ENCODE data around the gene PPP1R36.
"Not testable (repeated sequence)": the region's sequence is repeated elsewhere in the genome, so short reads cannot be mapped to it uniquely, and the experiment has no call there.

The PPP1R36 gene, protein sequence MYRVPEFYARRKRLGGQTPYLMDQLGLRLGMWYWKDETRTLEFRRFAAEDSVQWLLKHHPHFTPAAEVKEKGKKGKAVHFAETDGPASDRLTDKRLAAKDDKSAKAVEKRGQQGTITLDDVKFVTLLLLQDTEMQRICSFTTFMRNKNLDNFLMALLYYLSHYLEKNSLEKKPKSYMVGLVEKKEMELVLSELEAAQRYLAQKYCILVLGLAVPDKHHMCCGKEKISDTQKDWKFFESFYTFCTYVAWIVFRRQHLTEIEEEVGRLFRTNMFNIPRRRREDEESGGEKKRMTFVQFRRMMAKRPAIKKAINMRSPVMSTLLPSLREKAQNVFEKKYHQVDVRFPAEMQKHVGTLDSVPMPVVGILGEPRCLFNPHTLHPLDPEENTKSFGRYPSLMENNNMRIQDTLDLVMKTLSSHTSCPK

DNA sequence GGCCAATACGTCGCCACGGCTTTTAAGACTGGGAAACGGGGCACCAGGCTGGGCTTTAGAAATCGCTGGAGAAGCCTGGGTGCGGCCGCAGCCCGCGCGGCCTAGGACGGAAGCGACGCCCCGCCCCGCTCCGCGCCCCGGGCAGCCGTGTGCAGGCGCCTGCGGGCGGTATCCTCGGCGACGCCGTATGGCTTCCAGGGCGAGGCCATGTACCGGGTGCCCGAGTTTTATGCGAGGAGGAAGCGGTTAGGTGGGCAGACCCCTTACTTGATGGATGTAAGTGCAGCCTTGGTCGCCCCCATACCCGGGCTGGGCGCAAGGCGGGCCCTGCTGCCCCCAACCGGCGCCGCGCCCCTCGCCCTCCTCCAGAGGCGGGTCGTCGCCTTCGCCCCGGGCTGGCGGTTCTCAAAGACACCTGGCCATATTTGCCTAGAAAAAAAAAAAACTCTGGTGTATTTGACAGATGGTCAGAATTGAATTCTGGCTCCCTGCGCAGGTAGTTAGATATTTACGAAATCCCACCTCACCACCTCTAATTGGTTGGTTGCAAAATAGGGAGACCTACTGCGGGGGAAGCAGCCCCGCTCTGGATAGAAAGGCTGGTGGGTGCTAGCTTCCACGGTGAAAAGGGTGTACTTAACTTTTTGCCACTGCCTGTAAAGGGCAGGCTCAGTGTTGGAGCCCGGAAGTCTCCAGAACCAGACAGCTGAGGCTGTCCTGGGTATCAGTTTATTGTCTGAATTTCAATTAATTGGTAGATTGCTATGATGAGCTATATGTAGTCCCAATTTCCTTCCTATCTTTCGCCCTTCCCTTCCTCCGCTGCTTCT lies at the start of gene PPP1R36:
TSS of gene PPP1R36 (plus strand) at position 171 of the 830 bp plus-strand sequence. CDS start at position 208, 37 bp downstream.
- peak; percentile 68 for DNase-seq

DNA sequence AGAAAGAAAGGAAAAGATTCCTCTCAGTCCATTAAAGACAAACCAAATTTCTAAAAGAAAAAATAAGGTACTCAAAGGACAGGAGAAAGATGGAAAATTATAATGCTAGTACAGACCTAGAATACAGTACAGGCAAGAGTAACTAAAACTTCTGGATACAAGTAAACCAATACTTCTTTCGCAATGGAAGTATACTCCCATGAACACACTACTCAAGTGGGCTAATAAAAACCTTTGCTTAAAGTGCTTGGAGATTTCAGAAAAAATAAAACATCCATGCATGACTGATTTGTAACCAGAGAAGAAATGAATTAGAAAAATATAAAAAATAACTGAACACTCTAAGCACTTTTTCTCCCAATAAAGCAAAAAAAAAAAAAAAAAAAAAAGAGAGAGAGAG lies 49.7 kb upstream of the PPP1R36 start:
- peak; percentile 21 for DNase-seq

DNA sequence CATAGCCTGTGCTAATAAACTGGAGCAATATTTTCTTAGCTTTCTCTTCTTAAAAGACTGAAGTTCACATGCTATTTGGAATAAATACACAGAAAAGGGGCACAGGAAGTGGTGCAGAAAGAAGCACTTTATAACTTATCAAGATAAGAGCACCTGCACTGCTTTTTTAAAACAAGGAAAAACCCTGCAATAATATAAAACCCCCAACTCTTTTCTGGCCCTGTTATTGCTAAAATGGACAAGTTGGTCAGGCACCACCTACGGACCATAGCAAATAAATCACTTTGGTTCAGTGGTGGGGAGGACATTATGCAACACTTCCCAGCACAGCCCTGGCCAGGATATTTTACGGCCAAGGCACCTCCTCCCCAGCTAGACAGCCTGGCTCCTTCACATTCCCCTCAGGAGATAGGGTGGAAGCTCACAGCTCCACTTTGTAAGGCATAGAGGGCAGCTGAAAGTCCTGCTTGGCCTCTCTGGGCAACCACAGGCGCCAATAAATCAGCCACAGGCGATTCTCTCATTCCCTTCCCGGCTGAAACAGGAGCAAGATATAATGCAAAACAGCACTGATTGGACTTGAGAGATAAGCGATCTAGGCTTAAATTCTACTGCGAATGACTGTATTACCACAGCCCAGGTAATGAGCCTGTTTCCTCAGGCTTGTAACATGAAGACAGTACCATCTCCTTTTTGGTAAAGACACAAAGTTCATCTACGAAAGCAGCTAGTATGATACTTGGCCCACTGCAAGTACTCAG lies 48.2 kb upstream of the PPP1R36 start:
- DNase-seq: peak; percentile 72

DNA sequence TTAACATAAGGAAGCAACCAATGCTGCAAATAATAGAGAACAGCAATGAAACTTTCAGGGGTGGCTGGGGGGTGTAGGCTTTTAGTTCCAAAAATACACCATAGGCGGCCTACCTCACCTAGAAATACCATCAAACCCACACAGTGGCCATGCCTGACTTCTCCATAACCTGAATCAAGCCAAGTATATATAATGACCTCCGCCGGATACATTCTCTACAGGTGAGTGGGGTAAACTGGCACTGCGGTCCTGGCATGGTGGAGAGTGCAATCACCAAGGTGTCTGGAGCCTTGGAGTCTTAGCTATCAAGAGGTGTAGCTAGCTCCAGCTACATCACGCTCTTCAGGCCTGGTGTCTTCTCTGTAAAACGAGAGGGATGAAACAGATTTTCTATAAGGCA lies 47.3 kb upstream of the PPP1R36 start:
- peak; percentile 64 for DNase-seq

DNA sequence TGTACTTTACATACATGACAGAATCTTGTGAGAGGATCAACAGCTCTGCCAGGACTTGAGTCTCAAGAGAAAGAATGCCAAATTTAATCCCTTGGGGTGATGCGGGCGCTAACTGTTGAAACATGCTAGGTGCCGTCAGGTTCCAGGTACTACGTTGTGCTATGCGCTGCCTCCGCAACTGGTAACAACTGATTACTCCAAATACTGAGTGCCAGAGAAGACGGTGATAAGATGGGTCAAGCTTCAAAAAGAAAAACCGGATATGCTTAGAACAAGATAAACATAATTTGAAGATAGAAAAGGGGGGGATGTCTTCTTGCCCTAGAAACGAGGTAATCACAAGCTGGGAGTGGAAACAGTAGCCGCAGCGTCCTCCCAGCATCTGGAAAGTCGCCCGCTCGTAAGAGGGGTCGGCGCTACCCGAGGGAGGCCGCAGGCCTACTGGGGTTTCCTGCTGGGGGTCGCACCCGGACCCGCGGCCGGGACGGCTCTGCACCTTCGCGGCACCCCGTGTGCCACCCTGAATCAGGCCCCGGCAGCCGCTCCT lies 46.8 kb upstream of the PPP1R36 start:
- peak; percentile 44 for DNase-seq

DNA sequence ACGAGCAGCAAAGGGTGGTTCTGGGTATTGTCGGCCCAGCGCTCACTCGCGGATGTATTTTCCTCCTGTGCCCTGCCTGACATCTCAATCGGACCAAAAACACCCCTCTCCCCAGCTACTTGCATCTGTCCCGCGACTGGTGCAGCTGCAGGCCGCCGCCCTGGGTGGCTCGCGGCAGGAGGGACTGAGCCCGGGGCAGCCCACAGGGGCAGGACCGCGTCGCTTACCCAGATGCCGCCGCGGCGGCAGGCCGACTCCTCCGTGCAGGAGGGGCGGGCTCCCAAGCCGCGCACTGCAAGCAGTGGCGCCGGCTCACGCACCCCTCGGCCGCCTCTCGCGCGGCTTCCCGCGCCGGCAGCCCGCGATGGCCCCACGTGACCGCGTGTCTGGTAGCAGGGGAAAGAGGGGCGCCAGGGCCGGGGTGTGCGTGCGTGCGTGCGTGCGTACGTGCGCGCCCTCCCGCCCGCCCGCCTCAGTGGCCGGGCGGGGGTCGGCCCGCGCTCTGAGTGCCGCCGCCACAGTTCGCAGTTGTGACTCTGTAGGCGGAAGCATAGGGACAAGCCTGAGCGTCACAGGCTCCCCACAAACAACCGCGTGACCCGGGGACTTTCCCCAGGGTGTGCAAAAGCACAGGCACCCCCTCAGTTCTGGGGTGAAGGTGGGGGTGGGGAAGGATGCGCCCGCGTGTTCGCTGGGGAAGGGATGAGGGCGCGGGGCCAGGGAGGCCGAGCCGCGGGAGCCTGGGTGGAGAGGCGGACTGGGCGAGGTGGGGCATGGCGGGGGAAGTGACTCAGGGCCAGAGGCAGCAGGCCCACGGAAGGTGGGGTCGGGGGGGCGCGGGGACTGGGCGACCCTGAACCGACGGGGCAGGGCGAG lies 46.1 kb upstream of the PPP1R36 start, which contains the start of gene ZBTB25:
TSS of gene ZBTB25 (minus strand) at position 405 of the 876 bp plus-strand sequence. CDS start 13,305 bp downstream, outside the sequence.
- peak; percentile 96 for DNase-seq

DNA sequence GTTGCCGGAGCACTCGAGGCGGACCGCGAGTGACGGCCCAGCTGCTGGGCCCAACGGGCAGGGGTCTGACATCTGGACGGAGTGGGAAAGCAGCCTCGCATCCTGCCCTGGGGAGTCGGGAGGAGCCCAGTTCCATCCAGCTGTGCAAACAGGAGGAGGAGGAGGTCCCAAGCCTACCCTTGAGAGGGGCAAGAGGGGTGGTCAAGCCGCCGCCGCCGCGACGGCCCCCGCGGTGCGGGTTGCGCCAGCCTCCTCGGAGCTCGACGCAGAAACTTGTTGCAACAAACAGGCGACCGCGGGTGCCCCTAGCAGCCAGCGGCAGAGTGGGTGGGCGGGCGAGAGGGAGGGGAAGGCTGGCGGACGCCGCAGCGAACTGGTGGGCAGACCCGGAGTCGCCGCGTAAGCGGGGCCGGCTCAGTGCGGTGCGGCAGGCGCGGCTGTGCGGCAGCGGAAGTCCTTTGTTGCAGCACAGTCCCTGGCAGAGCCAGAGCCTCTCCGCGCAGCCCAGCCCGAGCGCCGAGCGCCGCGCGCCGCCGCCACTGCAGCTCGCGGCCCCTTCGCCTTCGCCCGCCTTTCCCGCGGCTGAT lies 45.4 kb upstream of the PPP1R36 start, which contains the start of gene ZBTB1:
TSS of gene ZBTB1 (plus strand) at position 461 of the 587 bp plus-strand sequence. CDS start 16,735 bp downstream, outside the sequence.
- peak; percentile 80 for DNase-seq

DNA sequence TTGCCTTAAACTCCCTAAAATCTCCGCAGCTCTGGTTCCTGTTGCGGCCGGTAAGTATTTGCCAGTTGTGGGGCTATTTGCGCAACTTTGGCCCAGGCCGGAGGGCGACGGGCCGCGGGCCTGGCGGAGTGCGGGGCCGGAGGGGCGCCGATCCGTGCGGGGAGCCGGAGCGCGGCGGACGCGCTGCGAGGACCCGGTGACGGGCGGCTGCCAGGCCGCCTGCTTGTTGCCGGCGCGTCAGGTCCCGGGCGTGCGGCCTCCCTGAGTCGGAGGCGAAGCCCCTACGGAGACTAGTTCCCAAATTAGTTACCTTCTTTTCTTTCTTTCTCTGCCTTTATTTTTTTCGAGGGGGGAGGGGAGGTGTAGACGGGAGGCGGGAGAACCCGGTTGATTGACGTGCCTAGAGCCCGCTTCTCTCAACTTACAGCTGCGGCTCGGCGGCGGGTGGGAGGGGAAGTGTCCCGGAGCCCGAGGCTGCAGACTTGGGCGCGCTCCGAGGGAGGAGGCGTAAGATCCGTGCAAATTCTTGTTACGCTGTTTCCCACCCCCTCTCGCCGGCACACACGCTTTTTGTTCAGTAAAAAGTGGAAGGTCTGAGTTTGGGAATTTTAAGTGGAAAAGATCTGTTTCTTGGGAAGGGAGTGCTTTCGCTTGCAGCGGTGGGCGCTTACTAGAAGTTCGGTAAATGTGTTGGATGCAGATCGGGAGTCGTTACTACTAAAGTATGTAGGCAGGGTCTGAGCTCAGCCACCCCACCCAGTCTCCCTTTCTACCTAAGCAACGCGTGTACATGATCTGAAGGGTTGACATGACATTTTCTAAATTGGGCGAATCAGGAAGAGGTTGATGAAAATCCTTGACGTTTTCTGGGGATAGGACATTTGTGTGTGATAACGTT lies 44.6 kb upstream of the PPP1R36 start:
- DNase-seq: peak; percentile 83

DNA sequence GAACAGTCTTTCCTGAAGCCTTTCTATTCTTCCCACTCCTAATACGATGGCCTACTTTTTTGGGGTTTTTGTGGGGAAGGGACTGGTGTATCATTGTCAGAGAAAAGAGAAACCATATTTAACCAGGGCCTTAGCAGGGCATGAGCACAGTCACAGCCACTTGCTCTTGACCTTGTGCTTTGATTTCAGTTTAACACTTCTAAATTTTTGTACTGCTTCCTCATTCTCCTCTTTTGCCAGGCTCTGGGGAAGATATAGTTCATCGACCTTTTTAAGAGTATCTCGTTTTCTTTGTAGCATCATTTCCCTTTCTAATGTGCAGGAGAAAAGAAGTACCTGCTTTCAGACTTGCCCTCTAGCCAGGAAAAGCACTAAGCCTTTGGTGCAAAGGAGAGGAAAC lies 43.0 kb upstream of the PPP1R36 start:
- no peak for DNase-seq

DNA sequence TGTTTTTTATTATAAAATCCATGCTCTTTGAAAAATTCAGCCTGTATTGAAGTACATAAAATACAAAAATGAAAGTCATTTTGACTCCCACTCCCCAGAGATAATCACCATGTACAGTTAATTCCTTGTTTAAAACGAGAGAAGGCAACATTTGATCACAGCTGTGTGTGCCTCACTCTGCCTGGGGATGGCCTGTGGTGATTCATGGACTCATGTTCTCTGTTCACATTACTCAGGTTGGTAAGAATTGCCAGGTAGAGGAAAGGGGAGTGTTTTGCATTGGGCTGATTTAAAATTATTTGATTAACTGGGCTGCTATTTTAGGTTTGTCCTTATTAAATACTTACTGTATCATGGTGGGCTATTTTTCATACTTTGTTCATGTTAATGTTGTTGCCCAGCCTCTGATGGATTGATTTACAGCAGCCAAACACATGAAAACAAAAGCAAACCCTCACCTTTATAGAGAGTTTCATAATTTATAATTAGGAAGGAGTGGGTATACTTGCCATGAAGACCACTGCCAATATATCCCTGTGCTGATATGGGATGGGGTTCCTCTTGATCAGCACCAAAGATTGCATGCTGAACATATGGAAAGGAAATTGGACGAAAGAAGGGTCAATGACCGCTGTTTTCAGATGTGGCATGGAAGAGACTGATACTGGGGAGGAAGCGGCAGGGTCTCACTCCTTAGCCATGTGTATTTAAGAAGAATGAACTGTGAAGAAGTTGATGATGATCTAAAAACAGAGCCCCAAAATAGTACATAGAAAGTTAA lies 42.2 kb upstream of the PPP1R36 start:
- no peak for DNase-seq

DNA sequence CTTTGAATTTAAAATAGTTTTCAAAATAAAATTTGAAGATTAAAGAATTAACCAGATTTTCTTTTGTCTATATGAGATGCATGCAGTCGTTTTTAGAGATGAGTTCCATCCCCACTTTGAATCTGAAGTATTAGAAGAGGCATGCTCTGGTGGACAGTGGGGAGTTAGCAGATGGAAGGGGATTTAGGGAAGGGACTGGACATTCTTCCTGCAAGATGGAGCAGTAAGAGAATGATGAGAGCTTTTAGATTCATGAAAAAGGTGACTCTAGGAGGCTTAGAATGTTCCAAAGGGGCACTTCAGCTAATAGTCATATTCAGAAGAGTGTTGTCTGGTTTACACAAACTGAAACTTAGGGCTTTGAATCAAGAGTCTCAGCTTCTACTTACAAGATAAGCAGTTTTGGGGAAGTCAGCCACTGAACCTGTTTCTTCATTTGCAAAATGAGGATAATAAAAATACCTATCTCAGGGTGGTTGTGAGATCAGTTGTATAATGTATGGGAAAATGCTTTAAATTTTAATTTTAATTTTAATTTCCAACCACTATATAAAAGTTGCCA lies 41.5 kb upstream of the PPP1R36 start:
- DNase-seq: peak; percentile 8

DNA sequence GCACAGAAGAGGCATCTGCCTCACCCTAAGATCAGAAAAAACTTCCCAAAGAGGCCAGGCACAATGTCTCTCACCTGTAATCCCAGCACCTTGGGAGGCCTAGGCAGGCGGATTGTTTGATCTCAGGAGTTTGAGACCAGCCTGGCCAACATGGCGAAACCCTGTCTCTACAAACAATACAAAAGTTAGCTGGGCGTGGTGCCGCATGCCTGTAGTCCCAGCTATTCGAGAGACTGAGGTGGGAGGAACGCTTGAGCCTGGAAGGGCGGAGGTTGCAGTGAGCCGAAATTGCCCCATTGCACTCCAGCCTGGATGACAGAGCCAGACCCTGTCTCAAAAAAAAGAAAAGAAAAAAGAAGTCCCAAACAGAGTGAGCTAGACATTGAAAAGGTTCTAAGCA lies 40.7 kb upstream of the PPP1R36 start:
- DNase-seq: no peak

DNA sequence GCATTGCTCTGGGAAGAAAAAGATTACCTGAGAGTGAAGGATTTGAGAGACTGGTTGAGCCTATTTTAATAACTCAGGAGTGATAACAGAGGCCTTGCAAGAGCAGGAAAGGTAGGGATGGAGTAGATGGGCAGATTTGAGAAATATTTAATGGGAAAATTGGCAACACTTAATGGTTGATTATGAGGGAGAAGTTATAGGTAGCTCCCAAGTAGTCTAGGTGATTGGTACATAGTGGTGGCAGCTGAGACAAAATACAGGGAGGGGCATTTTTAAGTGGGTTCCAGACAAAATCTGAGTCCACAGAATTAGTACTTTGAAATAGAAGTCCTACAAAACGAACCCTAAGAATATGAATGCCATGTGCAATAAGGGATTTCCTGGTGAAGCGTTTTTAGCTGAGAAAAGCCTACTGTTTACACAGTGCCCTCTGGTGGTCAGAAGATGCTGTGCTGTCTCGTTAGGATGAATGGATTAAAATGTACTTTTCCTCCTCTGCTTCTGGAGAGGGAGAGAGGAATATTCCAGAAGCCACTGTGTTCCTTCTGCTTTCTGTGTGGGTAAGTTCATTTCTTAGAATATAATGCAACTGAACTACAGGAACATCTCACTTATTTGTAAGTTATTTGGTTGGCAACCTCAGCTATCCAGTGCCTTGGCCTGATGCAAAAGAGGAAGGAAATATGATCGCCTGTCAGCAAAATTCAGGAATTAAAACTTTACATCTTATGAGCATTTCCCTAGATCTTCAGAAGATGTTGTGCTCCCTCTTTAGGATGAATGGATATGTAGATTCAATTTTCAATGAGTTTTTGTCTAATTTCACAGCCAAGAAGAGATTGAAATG lies 38.7 kb upstream of the PPP1R36 start:
- peak; percentile 32 for DNase-seq

DNA sequence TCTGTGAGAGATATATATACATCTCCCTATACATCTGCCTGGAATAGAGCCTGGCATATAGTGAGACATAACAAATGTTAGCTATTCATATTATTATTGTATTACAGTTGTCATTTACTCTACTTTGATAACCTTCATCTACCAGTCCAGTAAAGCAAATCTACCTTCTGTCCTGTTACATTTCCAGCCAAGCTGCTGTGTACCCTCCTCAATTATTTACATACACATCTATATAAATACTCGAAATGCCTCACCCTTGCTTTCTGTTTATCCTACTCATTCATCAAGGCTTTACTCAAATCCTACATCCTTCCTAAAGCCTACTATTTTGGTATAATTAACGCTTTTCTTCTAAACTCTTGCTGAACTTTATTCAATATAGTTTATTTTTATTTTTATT lies 36.5 kb upstream of the PPP1R36 start:
- no peak for DNase-seq

DNA sequence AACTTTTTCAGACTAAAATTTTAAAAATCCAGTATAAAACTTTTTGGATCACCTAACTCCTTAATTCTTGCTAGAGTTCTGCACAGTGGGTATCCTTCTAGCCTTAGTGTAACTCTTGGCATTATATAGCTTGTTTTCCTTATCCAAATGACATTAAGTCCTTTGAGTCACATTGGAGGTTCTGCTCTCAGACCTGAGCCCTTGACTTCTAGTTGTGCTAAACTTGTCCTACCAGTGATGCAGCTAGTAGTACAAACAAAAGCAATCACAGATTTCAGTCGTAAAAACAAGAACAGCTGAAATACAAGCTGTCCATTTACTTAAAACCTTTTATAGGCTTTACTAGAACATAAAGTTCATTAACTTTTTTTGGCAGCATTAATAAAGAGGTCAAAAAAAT lies 34.7 kb upstream of the PPP1R36 start:
- DNase-seq: peak; percentile 39

DNA sequence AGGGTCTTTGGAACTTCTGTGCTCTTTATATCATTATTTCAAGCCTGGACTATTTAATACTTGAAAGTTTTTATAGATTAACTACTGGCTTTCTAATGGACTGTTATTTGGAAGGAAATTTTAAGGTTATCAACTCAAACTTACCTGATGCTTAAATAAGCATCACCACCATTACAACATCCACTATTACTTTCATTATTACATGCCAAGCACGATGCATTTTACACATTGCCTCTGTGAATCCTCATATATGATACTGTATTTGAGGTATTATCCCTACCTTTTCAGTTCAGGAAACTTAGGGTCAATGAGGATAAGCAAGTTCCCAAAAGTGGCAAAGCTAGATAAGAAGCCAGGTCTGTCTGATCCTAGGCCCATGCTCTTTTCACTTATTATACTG lies 32.8 kb upstream of the PPP1R36 start:
- no peak for DNase-seq

DNA sequence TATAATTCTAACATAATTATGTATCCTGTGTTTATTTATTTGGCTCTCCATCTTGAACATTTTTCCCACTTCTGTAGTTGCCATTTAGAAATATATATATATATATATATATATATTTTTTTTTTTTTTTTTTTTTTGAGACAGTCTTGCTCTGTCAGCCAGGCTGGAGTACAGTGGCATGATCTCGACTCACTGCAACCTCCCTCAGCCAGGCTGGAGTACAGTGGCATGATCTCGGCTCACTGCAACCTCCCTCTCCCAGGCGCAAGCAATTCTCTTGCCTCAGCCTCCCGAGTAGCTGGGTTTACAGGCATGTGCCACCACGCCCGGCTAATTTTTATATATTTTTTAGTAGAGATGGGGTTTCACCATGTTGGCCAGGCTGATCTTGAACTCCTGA lies 32.1 kb upstream of the PPP1R36 start:
- not testable (repeated sequence) for DNase-seq

DNA sequence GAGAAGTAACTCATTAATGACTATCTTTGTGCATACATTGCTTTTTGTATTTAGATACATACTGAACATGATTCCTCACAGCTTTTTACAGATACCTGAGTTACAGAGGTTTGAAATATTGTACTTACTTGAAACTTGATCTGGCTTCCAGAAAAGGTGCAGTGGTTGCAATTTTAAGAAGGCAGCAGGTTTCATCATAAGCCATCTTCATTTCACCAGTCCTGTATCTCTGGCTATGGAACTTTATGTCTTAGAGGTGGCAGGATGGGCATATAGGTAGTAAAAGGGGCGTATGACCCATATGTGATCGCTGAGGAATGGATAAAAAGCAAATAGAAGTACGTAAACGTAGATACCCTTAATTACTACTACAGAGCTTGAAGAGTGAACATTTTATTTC lies 31.5 kb upstream of the PPP1R36 start:
- DNase-seq: no peak

All from DMS79 (cell line).